HPDE6-E6E7 (cell line): Measurements from ENCODE around the gene RAD51B.

ENCODE experiments used
- DNase-seq: peaks from one replicate; pipeline ENCODE4 v3.0.0; 2011; ENCODE audit warnings: missing footprints; ENCODE audit errors: extremely low spot score

Gene RAD51B

GRCh38 chr14:68477461-68478085 lies 658.0 kb downstream of the RAD51B start:
- DNase-seq, result no peak

- DNase-seq, result no peak
Observed at GRCh38 chr14:68479247-68479646, 659.7 kb downstream of the RAD51B start.

- DNase-seq, result no peak
Observed at GRCh38 chr14:68482018-68482417, 662.4 kb downstream of the RAD51B start.

- no peak for DNase-seq
Observed at GRCh38 chr14:68482772-68483395, 663.3 kb downstream of the RAD51B start.

GRCh38 chr14:68486033-68486732 lies 666.6 kb downstream of the RAD51B start:
- DNase-seq, result no peak

GRCh38 chr14:68486809-68487208 lies 667.2 kb downstream of the RAD51B start:
- DNase-seq, result no peak

- DNase-seq, result no peak
Observed at GRCh38 chr14:68487805-68488590, 668.4 kb downstream of the RAD51B start.

GRCh38 chr14:68491793-68492192 lies 672.2 kb downstream of the RAD51B start:
- no peak for DNase-seq

GRCh38 chr14:68492381-68493151 lies 673.0 kb downstream of the RAD51B start:
- no peak for DNase-seq

- DNase-seq, result no peak
Observed at GRCh38 chr14:68493152-68493911, 673.8 kb downstream of the RAD51B start.

- peak; percentile 87 for DNase-seq
Observed at GRCh38 chr14:68495101-68496039, 675.8 kb downstream of the RAD51B start.

GRCh38 chr14:68497011-68497410 lies 677.4 kb downstream of the RAD51B start:
- no peak for DNase-seq

GRCh38 chr14:68499451-68499850 lies 679.9 kb downstream of the RAD51B start:
- no peak for DNase-seq

GRCh38 chr14:68501171-68501570 lies 681.6 kb downstream of the RAD51B start:
- DNase-seq, result no peak

GRCh38 chr14:68501614-68502052 lies 682.1 kb downstream of the RAD51B start:
- DNase-seq, result no peak

- no peak for DNase-seq
Observed at GRCh38 chr14:68502230-68502629, 682.7 kb downstream of the RAD51B start.

- no peak for DNase-seq
Observed at GRCh38 chr14:68503186-68503825, 683.7 kb downstream of the RAD51B start.

- no peak for DNase-seq
Observed at GRCh38 chr14:68504861-68505260, 685.3 kb downstream of the RAD51B start.

GRCh38 chr14:68506021-68506644 lies 686.6 kb downstream of the RAD51B start:
- DNase-seq, result peak; percentile 50
